GM18861 (cell line): ENCODE results near the gene MAP4K3.

Experiments used
- ATAC-seq: cut with Tn5 transposase; IDR thresholded peaks from one replicate; pipeline ENCODE4 v1.9.1; 2021; ENCODE audit not compliant: unreplicated experiment

MAP4K3 gene

GRCh38 chr2:39447266-39448168, 10.4 kb upstream of the MAP4K3 start:
- ATAC-seq: no peak

- no peak for ATAC-seq
Measured at GRCh38 chr2:39445934-39446333, 8.8 kb upstream of the MAP4K3 start.

GRCh38 chr2:39443009-39443408, 5.9 kb upstream of the MAP4K3 start:
- ATAC-seq: no peak

- ATAC-seq: peak; percentile 56
Measured at GRCh38 chr2:39437522-39438296, 624 bp upstream of the MAP4K3 start.

GRCh38 chr2:39435741-39436591, 1.1 kb downstream of the MAP4K3 start:
- no peak for ATAC-seq

- no peak for ATAC-seq
Measured at GRCh38 chr2:39435234-39435633, 1.9 kb downstream of the MAP4K3 start.

- no peak for ATAC-seq
Measured at GRCh38 chr2:39434233-39434897, 2.7 kb downstream of the MAP4K3 start.

- no peak for ATAC-seq
Measured at GRCh38 chr2:39433586-39434195, 3.4 kb downstream of the MAP4K3 start.

- no peak for ATAC-seq
Measured at GRCh38 chr2:39432701-39433100, 4.4 kb downstream of the MAP4K3 start.

- ATAC-seq: no peak
Measured at GRCh38 chr2:39431592-39432316, 5.3 kb downstream of the MAP4K3 start.

- ATAC-seq: no peak
Measured at GRCh38 chr2:39429746-39430145, 7.3 kb downstream of the MAP4K3 start.

- ATAC-seq: no peak
Measured at GRCh38 chr2:39424951-39425350, 12.1 kb downstream of the MAP4K3 start.

- no peak for ATAC-seq
Measured at GRCh38 chr2:39422700-39423099, 14.4 kb downstream of the MAP4K3 start.

GRCh38 chr2:39421354-39421753, 15.7 kb downstream of the MAP4K3 start:
- no peak for ATAC-seq

- ATAC-seq: no peak
Measured at GRCh38 chr2:39419282-39420223, 17.5 kb downstream of the MAP4K3 start.

GRCh38 chr2:39418491-39418890, 18.6 kb downstream of the MAP4K3 start:
- ATAC-seq: no peak

GRCh38 chr2:39416140-39416539, 20.9 kb downstream of the MAP4K3 start:
- ATAC-seq: no peak

- no peak for ATAC-seq
Measured at GRCh38 chr2:39413063-39413737, 23.9 kb downstream of the MAP4K3 start.
